Activated T-helper 1 cell treated with anti-CD3 and anti-CD28 coated beads, Interleukin-2, amount 50 U/mL, for 16 hours (primary cell): ENCODE measurements around the gene CBFA2T2.
"Not testable (repeated sequence)": the region's sequence is repeated elsewhere in the genome, so short reads cannot be mapped to it uniquely, and the experiment has no call there.

Source experiments
- DNase-seq, 2 donors: peaks; one replicate each; pipeline ENCODE4 v3.0.0-alpha.2; 2020; ENCODE audit warnings: low read depth in 1 of 2, low spot score in 1 of 2

Gene CBFA2T2

DNA sequence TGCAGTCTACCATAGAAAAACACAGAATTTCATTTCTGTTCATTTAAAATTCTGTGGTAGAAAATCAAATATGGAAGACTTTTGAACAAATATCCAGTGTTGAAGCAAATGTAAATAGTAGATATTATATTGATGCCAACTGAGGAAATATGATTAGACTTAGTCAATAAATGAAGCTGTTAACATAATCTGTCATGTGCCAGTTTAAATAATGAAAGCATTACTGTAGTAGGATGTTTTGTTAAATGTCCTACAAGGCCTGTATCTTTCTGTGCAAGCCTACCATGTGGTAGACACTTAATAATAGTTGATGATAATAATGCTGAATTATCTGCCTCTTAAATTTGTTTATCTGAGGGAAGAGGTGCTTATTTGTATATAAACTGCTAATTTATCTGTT, 55.9 kb downstream of the CBFA2T2 start:
- no peak for DNase-seq

DNA sequence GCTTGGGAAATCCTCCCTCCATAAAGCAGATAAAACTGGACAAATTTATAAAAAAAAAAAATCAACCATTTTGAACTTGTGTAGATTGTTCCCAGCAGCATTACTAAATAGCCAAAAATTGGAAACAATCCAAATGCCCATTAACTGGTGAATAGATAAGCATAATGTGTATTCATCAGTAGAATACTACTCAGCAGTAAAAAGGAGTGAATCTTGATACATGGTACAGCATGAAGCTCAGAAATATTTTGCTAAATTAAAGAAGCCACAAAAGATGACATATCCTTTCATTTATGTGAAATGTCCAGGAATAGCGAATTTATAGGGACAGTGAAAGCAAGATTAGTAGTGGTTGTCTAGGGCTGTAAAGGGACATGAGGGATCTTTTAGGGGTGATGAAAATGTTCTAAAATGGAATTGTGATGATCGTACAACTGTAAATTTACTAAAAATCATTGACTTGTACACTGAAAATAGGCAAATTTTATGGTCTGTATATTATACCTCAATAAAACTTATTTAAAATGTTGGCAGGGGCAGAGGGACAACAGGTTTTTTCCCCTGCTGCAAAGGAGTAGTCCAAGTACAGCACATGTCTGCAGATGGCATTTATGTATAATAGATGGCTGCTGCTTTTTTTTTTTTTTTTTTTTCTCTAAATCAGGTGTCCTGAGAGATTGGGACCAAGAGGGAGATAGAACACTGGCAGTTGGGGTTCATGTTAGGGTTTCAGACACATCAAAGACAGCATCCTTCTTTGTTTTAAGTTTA, 59.5 kb downstream of the CBFA2T2 start:
- no peak for DNase-seq

GRCh38 chr20:33551778-33552177, 61.9 kb downstream of the CBFA2T2 start:
- DNase-seq = no peak

GRCh38 chr20:33552519-33552918, 62.6 kb downstream of the CBFA2T2 start:
- DNase-seq = no peak

- no peak for DNase-seq
Measured at GRCh38 chr20:33553516-33553915, 63.6 kb downstream of the CBFA2T2 start.

GRCh38 chr20:33554914-33555420, 65.1 kb downstream of the CBFA2T2 start:
- DNase-seq = peak in 1 of 2 donors; percentile 1

DNA sequence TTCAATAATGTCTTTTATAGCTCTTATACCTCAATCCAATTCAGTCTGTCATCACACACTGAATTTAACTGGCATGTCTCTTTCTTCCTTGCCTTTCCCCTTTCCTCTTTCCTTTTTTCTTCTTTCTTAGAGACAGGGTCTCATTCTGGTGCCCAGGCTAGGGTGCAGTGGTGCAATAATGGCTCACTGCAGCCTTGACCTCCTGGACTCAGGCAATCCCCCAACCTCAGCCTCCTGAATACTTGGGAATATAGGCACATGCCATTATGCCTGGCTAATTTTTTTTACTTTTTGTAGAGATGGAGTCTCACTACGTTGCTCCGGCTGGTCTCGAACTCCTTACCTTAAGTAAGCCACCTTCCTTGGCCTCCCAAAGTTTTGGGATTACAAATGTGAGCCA, 65.9 kb downstream of the CBFA2T2 start:
- DNase-seq = no peak

- no peak for DNase-seq
Measured at GRCh38 chr20:33556246-33556645, 66.3 kb downstream of the CBFA2T2 start.

- DNase-seq = no peak
Measured at GRCh38 chr20:33558348-33559144, 68.7 kb downstream of the CBFA2T2 start.

DNA sequence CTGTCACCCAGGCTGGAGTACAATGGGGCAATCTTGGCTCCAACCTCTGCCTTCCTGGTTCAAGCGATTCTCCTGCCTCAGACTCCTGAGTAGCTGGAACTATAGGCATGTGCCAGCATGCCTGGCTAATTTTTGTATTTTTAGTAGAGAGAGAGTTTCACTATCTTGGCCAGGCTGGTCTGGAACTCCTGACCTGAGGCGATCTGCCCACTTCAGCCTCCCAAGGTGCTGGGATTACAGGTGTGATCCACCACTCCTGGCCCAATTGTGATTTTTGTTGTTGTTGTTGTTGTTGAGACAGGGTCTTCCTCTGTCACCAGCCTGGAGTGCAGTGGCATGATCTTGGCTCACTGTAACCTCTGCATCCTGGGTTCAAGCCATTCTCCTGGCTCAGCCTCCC, 69.3 kb downstream of the CBFA2T2 start:
- no peak for DNase-seq

GRCh38 chr20:33560026-33560425, 70.1 kb downstream of the CBFA2T2 start:
- no peak for DNase-seq

- not testable (repeated sequence) for DNase-seq
Measured at GRCh38 chr20:33561053-33561452, 71.2 kb downstream of the CBFA2T2 start.

DNA sequence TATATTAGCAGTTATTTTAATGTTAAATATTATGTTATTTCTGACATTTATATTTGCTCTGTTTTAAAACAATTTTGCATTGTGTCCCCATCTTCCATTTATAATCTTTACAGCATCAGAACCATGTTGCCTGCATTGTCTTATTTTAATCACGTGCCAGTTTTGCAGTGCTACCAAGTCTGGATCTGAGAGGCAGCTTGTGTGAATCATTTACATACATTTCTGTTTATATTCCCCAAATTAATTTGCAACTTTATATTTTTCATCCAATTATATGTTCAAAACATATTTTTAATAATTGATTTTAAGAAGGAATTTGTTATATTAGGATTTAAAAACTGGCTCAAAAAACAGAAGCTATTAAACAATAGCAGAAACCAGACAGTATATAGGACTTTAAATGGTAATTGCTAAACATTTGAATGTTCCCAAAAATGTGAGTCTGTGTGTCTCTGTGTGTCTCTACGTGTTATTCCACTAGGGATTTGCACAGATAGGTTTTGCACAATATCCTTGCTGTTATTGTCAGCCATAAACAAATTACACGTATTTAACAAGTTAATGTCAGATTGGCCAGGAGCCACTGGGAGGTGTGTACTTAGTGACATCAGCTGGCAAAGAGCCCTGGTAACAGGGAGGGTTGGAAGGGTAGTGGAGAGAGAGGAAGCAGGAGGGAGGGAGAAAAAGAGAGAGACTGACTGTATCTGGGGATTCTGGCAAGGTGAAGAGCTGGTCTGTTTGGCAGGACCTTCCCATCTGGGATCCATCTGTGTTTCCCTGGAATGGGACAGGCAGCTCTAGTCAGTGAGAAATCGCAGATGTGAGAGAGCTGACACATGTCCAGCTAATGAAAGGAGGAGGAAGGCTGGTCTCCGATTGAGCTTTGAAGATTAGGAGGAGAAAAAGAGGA, 72.1 kb downstream of the CBFA2T2 start:
- DNase-seq = no peak

DNA sequence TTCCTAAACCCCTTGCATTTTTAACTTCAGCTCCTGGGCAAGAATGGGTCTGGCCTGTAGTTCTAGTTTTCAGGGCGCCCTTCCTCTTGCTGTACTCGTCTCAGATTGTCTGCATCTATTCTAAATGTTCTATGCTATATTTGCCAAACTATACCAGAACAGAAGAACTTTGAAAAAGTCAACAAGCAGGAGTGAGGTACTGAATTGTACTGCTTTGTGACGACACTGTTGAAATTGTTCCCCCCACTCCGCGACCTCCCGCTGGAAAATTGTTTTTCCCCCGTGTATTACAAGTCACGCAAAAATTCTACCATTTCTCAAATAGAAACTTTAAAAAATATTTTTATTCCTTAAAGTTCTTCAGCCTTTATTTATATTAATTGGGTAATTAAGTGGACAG, 73.9 kb downstream of the CBFA2T2 start:
- DNase-seq = no peak

DNA sequence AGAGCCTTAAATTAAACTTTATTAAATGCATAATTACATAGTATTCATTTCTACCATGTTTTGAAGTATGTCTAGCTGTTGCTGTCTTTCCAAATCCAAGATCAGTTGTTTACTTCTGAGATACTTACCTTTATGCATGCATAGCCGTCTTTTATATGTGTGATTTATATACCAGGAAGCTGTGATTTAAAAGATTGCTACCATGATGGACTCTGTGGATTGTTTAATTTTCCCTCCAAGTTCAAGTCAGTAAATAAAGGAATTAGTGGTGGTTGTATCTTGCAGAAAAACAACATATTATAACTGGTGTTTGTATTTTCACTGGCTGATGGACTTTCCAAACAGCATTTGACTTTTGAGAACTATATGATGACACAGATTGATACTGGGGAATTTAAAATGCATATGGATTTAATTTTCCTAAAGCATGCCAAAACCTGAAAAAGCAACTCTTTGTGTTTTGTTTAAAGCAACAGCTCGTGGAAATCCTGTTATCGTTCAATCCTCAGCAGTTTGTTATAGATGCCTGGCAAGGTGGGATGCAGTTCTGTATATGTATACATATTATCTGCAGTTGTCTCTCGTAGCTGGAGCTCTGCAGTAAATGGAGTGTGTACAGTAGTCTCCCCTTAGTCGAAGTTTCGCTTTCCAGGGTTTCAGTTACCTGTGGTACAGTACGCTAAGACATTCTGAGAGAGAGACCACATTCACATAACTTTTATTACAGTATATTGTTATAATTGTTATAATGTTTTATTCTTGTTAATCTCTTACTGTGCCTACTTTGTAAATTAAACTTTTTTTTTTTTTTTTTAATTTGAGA, 77.1 kb downstream of the CBFA2T2 start:
- DNase-seq = no peak

DNA sequence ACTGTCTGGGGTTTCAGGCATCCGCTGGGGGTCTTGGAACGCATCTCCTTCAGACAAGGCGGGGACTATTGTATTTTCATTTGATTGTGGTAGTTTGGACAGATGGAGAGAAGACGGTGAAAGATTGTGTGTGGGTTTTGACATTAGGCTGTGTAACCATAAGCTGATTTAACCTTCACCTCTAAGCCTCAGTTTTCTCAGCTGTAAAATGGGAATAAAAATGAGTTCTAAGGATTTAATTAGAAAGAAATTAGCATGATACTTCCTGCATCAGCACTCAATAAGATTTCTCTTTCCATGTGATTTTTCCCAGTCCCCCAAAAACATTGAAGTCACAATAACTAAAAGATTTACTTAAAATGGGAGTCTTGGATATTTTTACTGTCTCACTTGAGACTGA, 78.1 kb downstream of the CBFA2T2 start:
- no peak for DNase-seq

GRCh38 chr20:33568378-33568777, 78.5 kb downstream of the CBFA2T2 start:
- no peak for DNase-seq

DNA sequence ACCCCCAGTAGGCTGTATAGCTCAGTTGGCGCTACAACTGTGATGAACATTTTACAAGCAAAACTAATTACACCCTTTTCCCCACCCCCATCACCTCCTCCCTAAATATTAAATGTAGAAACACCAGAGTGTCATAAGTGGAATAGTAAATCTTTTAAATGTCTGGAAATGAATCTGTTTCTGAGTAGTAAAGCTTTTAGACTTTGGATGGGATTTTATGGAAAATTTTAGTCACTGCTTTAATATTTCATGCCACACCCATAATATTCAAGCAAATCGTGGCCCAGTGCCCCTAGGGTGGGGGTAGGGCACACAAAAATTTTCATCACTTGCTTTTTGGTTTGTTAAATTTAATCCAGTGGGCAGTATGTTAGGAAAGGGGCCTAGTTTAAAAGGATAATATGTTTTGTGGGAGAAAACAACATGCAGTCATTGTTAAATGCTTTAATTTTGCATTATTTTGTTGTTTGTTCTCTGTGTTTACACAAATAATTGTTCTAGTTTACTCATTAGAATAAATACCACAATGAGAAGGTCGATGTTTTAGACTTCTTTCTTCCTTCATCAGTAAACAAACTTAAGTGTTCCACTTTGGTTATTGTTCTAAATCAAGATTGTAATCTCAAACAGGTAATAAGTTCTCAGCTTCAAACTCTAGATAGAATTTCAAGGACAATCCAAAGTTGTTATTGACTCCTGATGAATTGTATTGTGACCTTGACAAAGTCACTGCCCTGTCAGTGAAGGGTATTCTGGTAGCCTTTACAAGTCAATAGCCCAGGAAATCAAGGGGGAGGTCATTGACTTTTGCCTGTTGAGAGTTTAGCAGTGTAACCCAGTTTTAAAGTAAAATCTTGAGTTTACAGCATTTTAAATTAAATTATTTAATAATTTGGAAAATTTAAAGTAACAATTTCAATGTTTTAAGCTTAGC, 79.2 kb downstream of the CBFA2T2 start:
- DNase-seq = no peak

DNA sequence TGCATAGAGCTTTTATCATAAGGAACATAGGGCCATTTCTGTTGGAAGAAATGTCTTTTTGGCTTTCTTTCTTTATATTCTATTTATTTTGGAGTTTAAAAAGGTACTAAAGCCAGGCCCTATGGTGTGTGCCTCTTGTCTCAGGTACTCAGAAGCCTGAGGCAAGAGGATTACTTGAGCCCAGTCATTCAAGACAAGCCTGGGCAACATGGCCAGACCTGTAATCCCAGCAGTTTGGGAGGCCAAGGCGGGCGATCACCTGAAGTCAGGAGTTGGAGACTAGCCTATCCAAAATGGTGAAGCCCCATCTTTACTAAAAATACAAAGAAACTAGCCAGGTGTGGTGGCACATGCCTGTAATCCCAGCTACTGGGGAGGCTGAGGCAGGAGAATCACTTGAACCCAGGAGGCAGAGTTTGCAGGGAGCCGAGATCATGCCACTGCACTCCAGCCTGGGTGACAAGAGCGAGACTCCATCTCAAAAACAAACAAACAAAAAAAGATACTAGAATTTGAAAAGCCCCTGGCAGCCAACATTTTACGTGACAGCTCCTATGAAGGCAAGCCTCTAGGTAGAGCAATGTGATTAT, 80.0 kb downstream of the CBFA2T2 start:
- DNase-seq = no peak
